Stimulated activated CD4-positive, alpha-beta T cell treated with anti-CD3 and anti-CD28 coated beads, Interleukin-1b, Interleukin-23, amount 100 ng/mL, for 1 hour (primary cell): ENCODE measurements around the gene GLCCI1.

Experiments used
- DNase-seq, 2 donors: peaks; one replicate each; pipeline ENCODE4 v3.0.0-alpha.2; 2020; ENCODE audit warnings: low read depth in 2 of 2

GLCCI1 gene

GRCh38 chr7:7962851-7963250, 5.7 kb upstream of the GLCCI1 start:
- no peak for DNase-seq

GRCh38 chr7:7964250-7964649, 4.3 kb upstream of the GLCCI1 start:
- no peak for DNase-seq

GRCh38 chr7:7964691-7965090, 3.9 kb upstream of the GLCCI1 start:
- no peak for DNase-seq

GRCh38 chr7:7965301-7965700, 3.3 kb upstream of the GLCCI1 start:
- DNase-seq, result no peak

- no peak for DNase-seq
Observed at GRCh38 chr7:7966141-7966734, 2.4 kb upstream of the GLCCI1 start.

GRCh38 chr7:7967886-7968543, 581 bp upstream of the GLCCI1 start:
- no peak for DNase-seq

GRCh38 chr7:7969306-7970236, 975 bp downstream of the GLCCI1 start:
- no peak for DNase-seq

- DNase-seq, result no peak
Observed at GRCh38 chr7:7970237-7970530, 1.6 kb downstream of the GLCCI1 start.

GRCh38 chr7:7970531-7971307, 2.1 kb downstream of the GLCCI1 start:
- no peak for DNase-seq

- no peak for DNase-seq
Observed at GRCh38 chr7:7971308-7972040, 2.9 kb downstream of the GLCCI1 start.

- DNase-seq, result no peak
Observed at GRCh38 chr7:7972128-7972527, 3.5 kb downstream of the GLCCI1 start.

- no peak for DNase-seq
Observed at GRCh38 chr7:7972922-7973594, 4.5 kb downstream of the GLCCI1 start.

- DNase-seq, result no peak
Observed at GRCh38 chr7:7976677-7977076, 8.1 kb downstream of the GLCCI1 start.

- no peak for DNase-seq
Observed at GRCh38 chr7:7977774-7978173, 9.2 kb downstream of the GLCCI1 start.

- DNase-seq, result no peak
Observed at GRCh38 chr7:7978860-7979259, 10.3 kb downstream of the GLCCI1 start.

- no peak for DNase-seq
Observed at GRCh38 chr7:7979558-7979957, 11.0 kb downstream of the GLCCI1 start.

GRCh38 chr7:7980134-7980533, 11.5 kb downstream of the GLCCI1 start:
- no peak for DNase-seq

GRCh38 chr7:7982904-7983303, 14.3 kb downstream of the GLCCI1 start:
- no peak for DNase-seq

GRCh38 chr7:7984424-7984823, 15.8 kb downstream of the GLCCI1 start:
- DNase-seq, result no peak

- DNase-seq, result no peak
Observed at GRCh38 chr7:7988706-7989105, 20.1 kb downstream of the GLCCI1 start.

- DNase-seq, result no peak
Observed at GRCh38 chr7:7989133-7989532, 20.5 kb downstream of the GLCCI1 start.
